Choroid plexus epithelial cell (primary cell): ENCODE data around the gene HECA.

Experiments used
- DNase-seq: peaks from one replicate; pipeline ENCODE4 v3.0.0-alpha.2; 2010; ENCODE audit warnings: low read depth
- H3K4me3 ChIP-seq: 2 replicates; pipeline ENCODE4 v1.5.1; 2011; ENCODE audit warnings: low read depth, mild to moderate bottlenecking, control low read depth, low read length, moderate library complexity
- CTCF ChIP-seq: conservative IDR thresholded peaks from 2 replicates; pipeline ENCODE4 v1.5.1; 2011; ENCODE audit warnings: low read depth, mild to moderate bottlenecking, control low read depth, inconsistent platforms, low read length, moderate library complexity

The HECA gene, protein sequence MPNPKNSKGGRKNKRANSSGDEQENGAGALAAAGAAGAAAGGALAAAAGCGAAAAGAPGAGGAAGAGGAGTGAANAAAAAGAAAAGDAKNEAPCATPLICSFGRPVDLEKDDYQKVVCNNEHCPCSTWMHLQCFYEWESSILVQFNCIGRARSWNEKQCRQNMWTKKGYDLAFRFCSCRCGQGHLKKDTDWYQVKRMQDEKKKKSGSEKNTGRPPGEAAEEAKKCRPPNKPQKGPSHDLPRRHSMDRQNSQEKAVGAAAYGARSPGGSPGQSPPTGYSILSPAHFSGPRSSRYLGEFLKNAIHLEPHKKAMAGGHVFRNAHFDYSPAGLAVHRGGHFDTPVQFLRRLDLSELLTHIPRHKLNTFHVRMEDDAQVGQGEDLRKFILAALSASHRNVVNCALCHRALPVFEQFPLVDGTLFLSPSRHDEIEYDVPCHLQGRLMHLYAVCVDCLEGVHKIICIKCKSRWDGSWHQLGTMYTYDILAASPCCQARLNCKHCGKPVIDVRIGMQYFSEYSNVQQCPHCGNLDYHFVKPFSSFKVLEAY

DNA sequence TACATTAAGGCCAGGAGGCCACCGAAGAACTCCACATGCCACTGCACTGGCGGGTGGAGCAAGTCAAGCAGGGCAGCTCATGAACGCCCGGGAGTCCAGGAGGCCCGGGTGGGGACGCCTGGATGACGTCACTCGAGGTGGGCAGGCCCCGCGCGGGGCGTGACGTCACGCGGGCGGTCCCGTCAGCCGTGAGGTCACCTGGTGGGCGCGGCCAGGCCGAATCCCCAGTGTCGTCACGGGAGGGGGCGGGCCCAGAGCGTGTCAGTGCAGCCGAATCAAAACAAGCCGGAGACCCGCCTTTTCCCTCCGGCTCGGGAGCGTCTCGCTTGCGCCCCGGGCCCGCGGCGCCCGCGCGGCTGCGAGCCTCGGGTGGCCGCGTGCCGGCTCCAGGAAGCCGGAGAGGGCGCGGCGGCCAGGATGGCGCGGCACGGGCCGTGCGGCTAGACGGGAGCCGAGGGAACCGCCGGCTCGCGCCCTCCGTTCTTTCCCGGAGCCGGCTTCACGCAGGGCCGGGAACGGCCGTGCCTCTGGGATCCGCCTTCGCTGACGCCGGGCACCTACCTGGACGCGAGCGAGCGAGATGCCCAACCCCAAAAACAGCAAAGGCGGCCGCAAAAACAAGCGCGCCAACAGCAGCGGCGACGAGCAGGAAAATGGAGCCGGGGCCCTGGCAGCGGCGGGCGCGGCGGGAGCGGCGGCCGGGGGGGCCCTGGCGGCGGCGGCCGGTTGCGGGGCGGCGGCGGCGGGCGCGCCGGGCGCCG, at the start of gene HECA:
Gene HECA, plus strand, starts transcription at position 264 of the 761 bp plus-strand sequence. Its CDS starts 317 bp downstream, at position 581.
- peak; percentile 97 for DNase-seq
- TF ChIP-seq CTCF: no peak
- peak within 1 kb of the TSS; percentile 82 for H3K4me3 ChIP-seq

DNA sequence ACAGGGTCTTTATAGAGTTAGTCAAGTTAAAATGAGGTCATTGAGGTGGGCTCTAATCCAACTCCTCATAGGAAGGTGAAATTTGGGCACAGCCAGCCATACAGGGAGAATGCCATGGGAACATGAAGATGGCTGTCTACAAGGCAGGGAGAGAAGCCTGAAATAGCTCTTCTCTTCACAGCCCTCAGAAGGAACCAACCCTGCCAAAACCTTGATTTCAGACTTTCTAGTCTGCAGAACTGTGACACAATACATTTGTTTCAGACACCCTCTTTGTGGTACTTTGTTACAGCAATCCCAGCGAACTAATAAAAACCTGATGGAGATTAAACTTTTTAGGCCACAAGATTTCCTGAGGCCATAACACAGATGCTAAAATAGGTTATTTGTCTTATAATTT, 43.1 kb upstream of the HECA start:
- no peak for TF ChIP-seq CTCF
- no peak for DNase-seq
- H3K4me3 ChIP-seq: no peak overlapping the region

GRCh38 chr6:139099984-139100383, 34.9 kb upstream of the HECA start:
- TF ChIP-seq CTCF: no peak
- DNase-seq: no peak
- H3K4me3 ChIP-seq: no peak overlapping the region

- no peak overlapping the region for H3K4me3 ChIP-seq
- no peak for DNase-seq
- TF ChIP-seq CTCF: no peak
Measured at GRCh38 chr6:139107051-139107450, 27.8 kb upstream of the HECA start.

GRCh38 chr6:139108378-139108777, 26.5 kb upstream of the HECA start:
- H3K4me3 ChIP-seq: no peak overlapping the region
- DNase-seq: no peak
- TF ChIP-seq CTCF: no peak

DNA sequence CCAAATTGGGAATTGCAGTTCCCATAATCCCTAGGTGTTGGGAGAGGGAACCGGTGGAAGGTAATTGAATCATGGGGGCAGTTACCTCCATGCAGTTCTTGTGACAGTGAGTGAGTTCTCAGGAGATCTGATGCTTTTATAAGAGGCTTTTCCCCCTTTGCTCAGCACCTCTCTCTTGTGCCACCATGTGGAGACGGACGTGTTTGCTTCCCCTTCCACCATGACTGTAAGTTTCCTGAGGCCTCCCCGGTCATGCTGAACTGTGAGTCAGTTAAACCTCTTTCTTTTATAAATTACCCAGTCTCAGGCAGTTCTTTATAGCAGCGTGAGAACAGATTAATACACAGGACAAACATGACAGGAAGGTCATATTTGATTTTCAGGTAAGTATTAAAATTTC, 25.3 kb upstream of the HECA start:
- peak; percentile 62 for DNase-seq
- no peak overlapping the region for H3K4me3 ChIP-seq
- TF ChIP-seq CTCF: peak; percentile 55
